ENCODE results near the gene LYL1. TPM values are rescaled to one million over a fixed set of nuclear protein-coding genes. Genes with fewer than 3 reads are reported as not detected.

The LYL1 gene
- total and polyA plus RNA-seq, 4 donors, result 0.35 to 69.7 (median 2.3) TPM

DNA sequence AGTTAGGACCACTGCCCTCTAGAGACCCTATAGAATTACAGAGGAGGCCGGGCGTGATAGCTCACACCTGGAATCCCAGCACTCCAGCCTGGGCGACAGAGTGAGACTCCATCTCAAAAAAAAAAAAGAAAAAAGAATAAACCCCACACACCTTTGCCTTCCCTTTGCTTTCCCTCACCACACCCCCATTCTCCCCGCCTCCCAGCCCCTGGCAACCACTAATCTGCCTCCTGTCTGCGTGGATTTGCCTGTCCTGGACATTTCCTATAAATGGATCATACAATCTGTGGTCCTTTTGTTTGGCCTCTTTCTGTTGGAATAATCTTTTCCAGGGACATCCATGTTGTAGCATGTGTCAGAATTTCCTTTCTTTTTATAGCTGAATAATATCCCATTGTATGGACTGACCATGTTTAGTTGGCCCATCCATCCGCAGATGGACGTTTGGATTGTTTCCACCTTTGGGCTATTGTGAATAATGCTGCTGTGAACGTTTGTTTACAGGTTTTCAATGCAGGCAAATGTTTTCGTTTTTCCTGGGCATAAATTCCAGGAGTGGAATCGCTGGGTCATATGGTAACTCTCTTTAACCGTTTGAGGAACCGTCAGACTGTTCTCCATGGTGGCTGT is 30.7 kb upstream of the LYL1 start:
- TF ChIP-seq EGR1 (IDR thresholded peaks at IDR 0.05; ENCODE audit: low read depth in 2 of 2), result no peak
- Histone ChIP-seq H3K4me1 (ENCODE audit: control insufficient read depth in 4 of 4, insufficient read depth in 4 of 4, low read length in 3 of 4) (peaks cover under 1 to 12% (median 9%) of the 10 kb centered on the region in 4 donors), H3K9ac (ENCODE audit: low read depth in 1 of 2, low read length in 2 of 2) (no peak overlapping the region), H3K36me3 (ENCODE audit: control insufficient read depth in 4 of 4, insufficient read depth in 3 of 4, low read depth in 1 of 4, low read length in 3 of 4) (peaks cover 9 to 35% (median 13%) of the 10 kb centered on the region in 4 donors), H3K27ac (ENCODE audit: low read depth in 1 of 2, low read length in 2 of 2) (no peak overlapping the region), H3K9me3 (ENCODE audit: control insufficient read depth in 4 of 4, low read length in 3 of 4) (no peaks in the 10 kb centered on the region), H3K4me3 (ENCODE audit: low read depth in 1 of 3, low read length in 3 of 3) (no peak overlapping the region), H3K27me3 (ENCODE audit: control insufficient read depth in 4 of 4, insufficient read depth in 4 of 4, low read length in 3 of 4) (no peaks in the 10 kb centered on the region)
- DNase-seq (ENCODE audit: low spot score), result no peak
- 89% methylated on average over 12 of the region's 12 CpGs for WGBS

DNA sequence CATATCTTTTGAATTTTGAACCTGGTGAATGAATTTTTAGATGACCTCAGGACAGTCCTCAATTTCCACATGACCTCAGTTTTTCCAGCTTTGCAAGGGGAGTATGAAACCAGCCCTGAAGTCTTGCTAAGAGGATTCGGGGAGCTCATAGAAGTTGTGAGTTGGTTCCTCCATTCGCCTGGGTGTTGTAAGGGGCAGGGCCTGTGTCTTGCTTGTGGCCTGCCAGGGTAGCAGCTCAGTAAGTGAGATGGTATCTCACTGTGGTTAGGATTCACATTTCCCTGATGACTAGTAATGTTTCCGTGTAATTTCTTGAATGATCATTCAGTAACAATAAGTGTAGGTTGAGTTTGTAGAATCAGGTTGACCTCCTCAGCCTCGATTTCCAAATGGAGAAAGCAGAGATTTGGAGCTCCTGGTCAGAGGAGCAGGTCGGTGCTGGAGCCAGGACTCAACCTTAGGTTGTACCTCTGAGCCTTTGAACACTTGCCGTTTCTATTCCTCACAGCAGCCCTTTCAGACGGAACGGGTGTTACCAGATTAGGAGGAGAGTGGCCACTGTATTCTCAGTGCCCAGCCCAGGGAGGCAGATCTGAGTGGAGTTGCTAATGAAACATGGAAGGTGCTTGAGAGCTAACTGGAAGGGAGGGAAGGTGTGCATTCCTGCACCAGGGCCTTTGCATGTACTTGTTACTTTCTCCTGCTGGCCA is 30.0 kb upstream of the LYL1 start:
- Histone ChIP-seq H3K4me1 (ENCODE audit: control insufficient read depth in 4 of 4, insufficient read depth in 4 of 4, low read length in 3 of 4) (peaks cover 5 to 16% (median 11%) of the 10 kb centered on the region in 4 donors), H3K27me3 (ENCODE audit: control insufficient read depth in 4 of 4, insufficient read depth in 4 of 4, low read length in 3 of 4) (no peaks in the 10 kb centered on the region), H3K4me3 (ENCODE audit: low read depth in 1 of 3, low read length in 3 of 3) (no peak overlapping the region), H3K36me3 (ENCODE audit: control insufficient read depth in 4 of 4, insufficient read depth in 3 of 4, low read depth in 1 of 4, low read length in 3 of 4) (peaks cover 7 to 28% (median 10%) of the 10 kb centered on the region in 4 donors), H3K27ac (ENCODE audit: low read depth in 1 of 2, low read length in 2 of 2) (no peak overlapping the region), H3K9me3 (ENCODE audit: control insufficient read depth in 4 of 4, low read length in 3 of 4) (no peaks in the 10 kb centered on the region), H3K9ac (ENCODE audit: low read depth in 1 of 2, low read length in 2 of 2) (no peak overlapping the region)
- DNase-seq (ENCODE audit: low spot score), result no peak
- WGBS, result 89% methylated on average over 8 of the region's 8 CpGs
- no peak for TF ChIP-seq SP1 (IDR thresholded peaks at IDR 0.05)
- TF ChIP-seq, protein P1, sequence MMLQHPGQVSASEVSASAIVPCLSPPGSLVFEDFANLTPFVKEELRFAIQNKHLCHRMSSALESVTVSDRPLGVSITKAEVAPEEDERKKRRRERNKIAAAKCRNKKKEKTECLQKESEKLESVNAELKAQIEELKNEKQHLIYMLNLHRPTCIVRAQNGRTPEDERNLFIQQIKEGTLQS (IDR thresholded peaks at IDR 0.05), result no peak
- TF ChIP-seq, protein P2, sequence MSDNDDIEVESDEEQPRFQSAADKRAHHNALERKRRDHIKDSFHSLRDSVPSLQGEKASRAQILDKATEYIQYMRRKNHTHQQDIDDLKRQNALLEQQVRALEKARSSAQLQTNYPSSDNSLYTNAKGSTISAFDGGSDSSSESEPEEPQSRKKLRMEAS (IDR thresholded peaks at IDR 0.05), result no peak
- TF ChIP-seq FOXA2 (IDR thresholded peaks at IDR 0.05), result no peak
- TF ChIP-seq NR2F2 (IDR thresholded peaks at IDR 0.05), result no peak
- TF ChIP-seq YY1 (IDR thresholded peaks at IDR 0.05), result no peak
- no peak for TF ChIP-seq HNF4A (conservative IDR thresholded peaks at IDR 0.05)
- no peak for TF ChIP-seq JUND (IDR thresholded peaks at IDR 0.05)
- no peak for TF ChIP-seq HNF4G (IDR thresholded peaks at IDR 0.05)
- TF ChIP-seq RAD21 (IDR thresholded peaks at IDR 0.05), result no peak
- TF ChIP-seq TAF1 (conservative IDR thresholded peaks at IDR 0.05), result no peak
- TF ChIP-seq FOXA1 (IDR thresholded peaks at IDR 0.05), result no peak

DNA sequence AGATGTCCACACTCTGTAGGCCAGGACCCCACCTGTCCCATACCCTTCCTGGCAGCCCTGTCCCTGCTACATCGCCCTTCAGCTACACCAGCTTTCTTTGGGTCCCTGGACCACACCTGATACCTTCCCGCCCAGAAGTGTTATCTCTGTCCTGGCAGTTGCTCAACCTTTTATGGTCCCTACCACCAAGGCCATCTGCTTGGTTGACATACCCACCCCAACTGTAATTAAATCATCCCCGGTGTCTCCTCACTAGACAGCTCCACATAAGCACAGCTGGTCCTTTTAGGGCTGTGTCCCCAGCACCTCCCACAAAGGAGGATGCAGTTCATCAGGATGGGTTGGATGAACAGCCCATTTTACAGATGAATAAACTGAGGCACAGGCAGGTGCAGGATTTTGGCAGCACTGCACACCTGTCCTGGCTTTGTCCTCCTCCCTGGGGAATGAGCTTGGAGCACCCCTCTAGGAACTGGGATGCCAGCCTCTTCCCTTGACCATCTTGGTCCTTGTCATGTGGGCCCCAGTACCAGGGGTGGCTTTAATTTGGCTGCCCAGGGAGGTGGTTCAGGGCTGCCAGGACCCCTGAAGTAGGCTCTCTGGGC is 28.3 kb upstream of the LYL1 start:
- H3K27ac ChIP-seq (ENCODE audit: low read depth in 1 of 2, low read length in 2 of 2), result no peak overlapping the region
- H3K27me3 ChIP-seq (ENCODE audit: control insufficient read depth in 4 of 4, insufficient read depth in 4 of 4, low read length in 3 of 4), result no peaks in the 10 kb centered on the region
- no peaks in the 10 kb centered on the region for H3K9me3 ChIP-seq (ENCODE audit: control insufficient read depth in 4 of 4, low read length in 3 of 4)
- peaks cover 0 to 13% (median 5%) of the 10 kb centered on the region in 4 donors for H3K36me3 ChIP-seq (ENCODE audit: control insufficient read depth in 4 of 4, insufficient read depth in 3 of 4, low read depth in 1 of 4, low read length in 3 of 4)
- WGBS, result 91% methylated on average over 3 of the region's 3 CpGs
- TF ChIP-seq TAF1 (conservative IDR thresholded peaks at IDR 0.05) (no peak), FOXA1 (IDR thresholded peaks at IDR 0.05) (no peak), SP1 (IDR thresholded peaks at IDR 0.05) (no peak), EGR1 (IDR thresholded peaks at IDR 0.05; ENCODE audit: low read depth in 2 of 2) (no peak), HNF4A (conservative IDR thresholded peaks at IDR 0.05) (no peak), RXRA (IDR thresholded peaks at IDR 0.05) (no peak)
- TF ChIP-seq, protein P3, sequence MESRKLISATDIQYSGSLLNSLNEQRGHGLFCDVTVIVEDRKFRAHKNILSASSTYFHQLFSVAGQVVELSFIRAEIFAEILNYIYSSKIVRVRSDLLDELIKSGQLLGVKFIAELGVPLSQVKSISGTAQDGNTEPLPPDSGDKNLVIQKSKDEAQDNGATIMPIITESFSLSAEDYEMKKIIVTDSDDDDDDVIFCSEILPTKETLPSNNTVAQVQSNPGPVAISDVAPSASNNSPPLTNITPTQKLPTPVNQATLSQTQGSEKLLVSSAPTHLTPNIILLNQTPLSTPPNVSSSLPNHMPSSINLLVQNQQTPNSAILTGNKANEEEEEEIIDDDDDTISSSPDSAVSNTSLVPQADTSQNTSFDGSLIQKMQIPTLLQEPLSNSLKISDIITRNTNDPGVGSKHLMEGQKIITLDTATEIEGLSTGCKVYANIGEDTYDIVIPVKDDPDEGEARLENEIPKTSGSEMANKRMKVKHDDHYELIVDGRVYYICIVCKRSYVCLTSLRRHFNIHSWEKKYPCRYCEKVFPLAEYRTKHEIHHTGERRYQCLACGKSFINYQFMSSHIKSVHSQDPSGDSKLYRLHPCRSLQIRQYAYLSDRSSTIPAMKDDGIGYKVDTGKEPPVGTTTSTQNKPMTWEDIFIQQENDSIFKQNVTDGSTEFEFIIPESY (IDR thresholded peaks at IDR 0.05), result no peak
- TF ChIP-seq, protein P4, sequence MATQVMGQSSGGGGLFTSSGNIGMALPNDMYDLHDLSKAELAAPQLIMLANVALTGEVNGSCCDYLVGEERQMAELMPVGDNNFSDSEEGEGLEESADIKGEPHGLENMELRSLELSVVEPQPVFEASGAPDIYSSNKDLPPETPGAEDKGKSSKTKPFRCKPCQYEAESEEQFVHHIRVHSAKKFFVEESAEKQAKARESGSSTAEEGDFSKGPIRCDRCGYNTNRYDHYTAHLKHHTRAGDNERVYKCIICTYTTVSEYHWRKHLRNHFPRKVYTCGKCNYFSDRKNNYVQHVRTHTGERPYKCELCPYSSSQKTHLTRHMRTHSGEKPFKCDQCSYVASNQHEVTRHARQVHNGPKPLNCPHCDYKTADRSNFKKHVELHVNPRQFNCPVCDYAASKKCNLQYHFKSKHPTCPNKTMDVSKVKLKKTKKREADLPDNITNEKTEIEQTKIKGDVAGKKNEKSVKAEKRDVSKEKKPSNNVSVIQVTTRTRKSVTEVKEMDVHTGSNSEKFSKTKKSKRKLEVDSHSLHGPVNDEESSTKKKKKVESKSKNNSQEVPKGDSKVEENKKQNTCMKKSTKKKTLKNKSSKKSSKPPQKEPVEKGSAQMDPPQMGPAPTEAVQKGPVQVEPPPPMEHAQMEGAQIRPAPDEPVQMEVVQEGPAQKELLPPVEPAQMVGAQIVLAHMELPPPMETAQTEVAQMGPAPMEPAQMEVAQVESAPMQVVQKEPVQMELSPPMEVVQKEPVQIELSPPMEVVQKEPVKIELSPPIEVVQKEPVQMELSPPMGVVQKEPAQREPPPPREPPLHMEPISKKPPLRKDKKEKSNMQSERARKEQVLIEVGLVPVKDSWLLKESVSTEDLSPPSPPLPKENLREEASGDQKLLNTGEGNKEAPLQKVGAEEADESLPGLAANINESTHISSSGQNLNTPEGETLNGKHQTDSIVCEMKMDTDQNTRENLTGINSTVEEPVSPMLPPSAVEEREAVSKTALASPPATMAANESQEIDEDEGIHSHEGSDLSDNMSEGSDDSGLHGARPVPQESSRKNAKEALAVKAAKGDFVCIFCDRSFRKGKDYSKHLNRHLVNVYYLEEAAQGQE (IDR thresholded peaks at IDR 0.05), result no peak
- no peak overlapping the region for H3K9ac ChIP-seq (ENCODE audit: low read depth in 1 of 2, low read length in 2 of 2)
- no peak overlapping the region for H3K4me3 ChIP-seq (ENCODE audit: low read depth in 1 of 3, low read length in 3 of 3)
- peaks cover 5 to 16% (median 11%) of the 10 kb centered on the region in 4 donors for H3K4me1 ChIP-seq (ENCODE audit: control insufficient read depth in 4 of 4, insufficient read depth in 4 of 4, low read length in 3 of 4)
- no peak for DNase-seq (ENCODE audit: low spot score)
